Measurements from ENCODE around the gene MTTP.

Gene MTTP

GRCh38 chr4:99670409-99671073, 95.9 kb downstream of the MTTP start:
- DNase-seq (ENCODE audit: low read depth in 2 of 2): no peak
